Measurements from ENCODE around the gene MYO1D. TPM values are rescaled to one million over a fixed set of nuclear protein-coding genes. Genes with fewer than 3 reads are reported as not detected.

The MYO1D gene
- total RNA-seq, 1 donor from 2014 or later = 5.5 TPM

GRCh38 chr17:32757963-32758362, 119.0 kb downstream of the MYO1D start:
- Histone ChIP-seq H3K4me1 (peaks cover 4% of the 10 kb centered on the region), H3K9me3 (replicated peaks) (no peaks in the 10 kb centered on the region), H3K36me3 (peaks cover 10% of the 10 kb centered on the region), H3K27me3 (ENCODE audit: low read depth) (no peaks in the 10 kb centered on the region), H3K27ac (replicated peaks) (no peak overlapping the region), H3K4me3 (no peak overlapping the region)
- intact Hi-C loops (cut with micrococcal nuclease) = loop anchor here (5.0 to 10.0 kb wide), 2 partner anchors 103 to 296 kb away; no protein-coding TSS in a partner anchor
- TF ChIP-seq CTCF (IDR thresholded peaks at IDR 0.05; ENCODE audit: borderline replicate concordance) = no peak
- no peak for DNase-seq

- no peak for TF ChIP-seq CTCF (IDR thresholded peaks at IDR 0.05; ENCODE audit: borderline replicate concordance)
- no peaks in the 10 kb centered on the region for H3K27me3 ChIP-seq (ENCODE audit: low read depth)
- H3K4me3 ChIP-seq = no peak overlapping the region
- peaks cover 13% of the 10 kb centered on the region for H3K36me3 ChIP-seq
- DNase-seq = no peak
- peaks cover 4% of the 10 kb centered on the region for H3K4me1 ChIP-seq
- no peaks in the 10 kb centered on the region for H3K9me3 ChIP-seq (replicated peaks)
- H3K27ac ChIP-seq (replicated peaks) = no peak overlapping the region
- intact Hi-C loops (cut with micrococcal nuclease) = loop anchor here (5.0 to 10.0 kb wide), 2 partner anchors 102 to 294 kb away; no protein-coding TSS in a partner anchor
Measured at GRCh38 chr17:32756696-32757095, 120.2 kb downstream of the MYO1D start.

GRCh38 chr17:32755045-32755805, 121.7 kb downstream of the MYO1D start:
- DNase-seq = no peak
- Histone ChIP-seq H3K36me3 (peaks cover 6% of the 10 kb centered on the region), H3K4me1 (peaks cover 4% of the 10 kb centered on the region), H3K27ac (replicated peaks) (no peak overlapping the region), H3K27me3 (ENCODE audit: low read depth) (no peaks in the 10 kb centered on the region), H3K9me3 (replicated peaks) (no peaks in the 10 kb centered on the region), H3K4me3 (no peak overlapping the region)
- peak; percentile 60 for TF ChIP-seq CTCF (IDR thresholded peaks at IDR 0.05; ENCODE audit: borderline replicate concordance)
- intact Hi-C loops (cut with micrococcal nuclease) = loop anchor here (5.0 to 10.0 kb wide), 2 partner anchors 100 to 293 kb away; no protein-coding TSS in a partner anchor

GRCh38 chr17:32752934-32753333, 124.0 kb downstream of the MYO1D start:
- intact Hi-C loops (cut with micrococcal nuclease) = loop anchor here (10.0 kb wide), 1 partner anchor 98 kb away; no protein-coding TSS in a partner anchor
- TF ChIP-seq CTCF (IDR thresholded peaks at IDR 0.05; ENCODE audit: borderline replicate concordance) = no peak
- Histone ChIP-seq H3K36me3 (peaks cover 3% of the 10 kb centered on the region), H3K9me3 (replicated peaks) (no peaks in the 10 kb centered on the region), H3K4me3 (no peak overlapping the region), H3K27ac (replicated peaks) (no peak overlapping the region), H3K27me3 (ENCODE audit: low read depth) (no peaks in the 10 kb centered on the region), H3K4me1 (peaks cover 4% of the 10 kb centered on the region)
- no peak for DNase-seq

- H3K36me3 ChIP-seq = peaks cover 7% of the 10 kb centered on the region
- TF ChIP-seq CTCF (IDR thresholded peaks at IDR 0.05; ENCODE audit: borderline replicate concordance) = no peak
- H3K4me1 ChIP-seq = no peaks in the 10 kb centered on the region
- DNase-seq = no peak
- H3K27ac ChIP-seq (replicated peaks) = no peak overlapping the region
- no peaks in the 10 kb centered on the region for H3K27me3 ChIP-seq (ENCODE audit: low read depth)
- intact Hi-C loops (cut with micrococcal nuclease) = no loop called here
- no peaks in the 10 kb centered on the region for H3K9me3 ChIP-seq (replicated peaks)
- no peak overlapping the region for H3K4me3 ChIP-seq
Measured at GRCh38 chr17:32747856-32748255, 129.1 kb downstream of the MYO1D start.

Measured in left ventricle myocardium inferior (tissue), 1 donor.